NT2/D1 (cell line): ENCODE data around the gene LDLRAD4.

Source experiments
- SUZ12 ChIP-seq: IDR thresholded peaks from 2 replicates; pipeline ENCODE4 v1.6.1; 2011; ENCODE audit not compliant: insufficient read length, insufficient read depth; ENCODE audit errors: extremely low read depth
- YY1 ChIP-seq: IDR thresholded peaks from 2 replicates; pipeline ENCODE4 v1.6.1; 2011; ENCODE audit not compliant: insufficient read length, insufficient read depth
- ZNF274 ChIP-seq: IDR thresholded peaks from 2 replicates; pipeline ENCODE4 v1.6.1; 2011; ENCODE audit warnings: mild to moderate bottlenecking, low read depth, low read length

- no peak for TF ChIP-seq ZNF274
- TF ChIP-seq SUZ12 = no peak
- no peak for TF ChIP-seq YY1
These were observed 17.3 kb upstream of the LDLRAD4 start for GRCh38 chr18:13201292-13201691.
